Chondrocyte (in vitro differentiated cells): ENCODE data around the gene ELMO3. TPM values are rescaled to one million over a fixed set of nuclear protein-coding genes. Genes with fewer than 3 reads are reported as not detected.

ENCODE experiments used
- DNase-seq: peaks from one replicate; pipeline ENCODE4 v3.0.0; 2021; ENCODE audit warnings: mixed read lengths, low spot score
- H3K27ac Mint-ChIP-seq: one replicate; pipeline ENCODE4 v1.8.0; 2021; ENCODE audit warnings: mild to moderate bottlenecking, moderate library complexity, mixed read lengths; ENCODE audit not compliant: unreplicated experiment
- H3K27me3 Mint-ChIP-seq: 2 replicates; pipeline ENCODE4 v1.8.0; 2021; ENCODE audit warnings: low read depth, mixed read lengths
- H3K36me3 Mint-ChIP-seq: 2 replicates; pipeline ENCODE4 v1.8.0; 2021; ENCODE audit warnings: low read depth, mixed read lengths
- H3K4me1 Mint-ChIP-seq: 2 replicates; pipeline ENCODE4 v1.8.0; 2021; ENCODE audit warnings: low read depth, mild to moderate bottlenecking, mixed read lengths
- H3K4me3 Mint-ChIP-seq: one replicate; pipeline ENCODE4 v1.8.0; 2021; ENCODE audit warnings: mild to moderate bottlenecking, moderate library complexity, mixed read lengths; ENCODE audit not compliant: unreplicated experiment
- H3K9me3 Mint-ChIP-seq: 2 replicates; pipeline ENCODE4 v1.8.0; 2021; ENCODE audit warnings: low read depth, mixed read lengths
- total RNA-seq: library from RNA; stranded (reverse); gene quantifications from 3 replicates; pipeline ENCODE4 v1.2.1, GENCODE V29; 2021
- TF ChIP-seq, protein P1 (sequence below): fragments of 200-600 bp; sonication (generic); IDR thresholded peaks from 2 replicates; pipeline ENCODE4 v1.5.0; 2021; ENCODE audit warnings: antibody characterized with exemption, mild to moderate bottlenecking, moderate library complexity

ELMO3 gene
- total RNA-seq, 1 donor from 2014 or later: 1.1 TPM

DNA sequence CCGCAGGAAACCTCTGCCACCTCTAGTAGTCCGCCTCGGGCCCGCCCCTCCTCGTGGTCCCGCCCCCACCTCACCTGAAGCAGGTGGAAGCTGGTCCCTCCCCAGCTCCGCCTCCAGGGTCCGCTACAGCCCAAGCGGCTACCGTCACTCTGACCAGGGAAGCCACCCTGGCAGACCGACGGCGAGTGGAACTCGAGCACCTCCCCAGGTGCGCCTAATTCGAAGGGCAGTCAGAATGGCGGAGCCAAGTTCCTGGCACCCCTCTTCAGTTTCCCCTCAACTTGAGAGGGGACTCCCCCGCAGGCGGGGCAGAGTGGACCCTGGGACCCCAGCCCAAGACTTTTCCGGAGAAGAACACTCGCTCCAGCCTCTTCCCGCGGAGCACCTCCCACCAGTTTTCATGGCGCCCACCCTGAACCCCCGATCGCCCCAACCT is 47.8 kb downstream of the ELMO3 start:
- Mint-ChIP-seq H3K4me3 (peak overlapping the region; percentile 84), H3K27me3 (no peaks in the 10 kb centered on the region), H3K36me3 (no peaks in the 10 kb centered on the region), H3K27ac (peak overlapping the region; percentile 98), H3K9me3 (no peaks in the 10 kb centered on the region), H3K4me1 (peaks cover 53% of the 10 kb centered on the region)
- DNase-seq: peak; percentile 88
- TF ChIP-seq, protein P1, sequence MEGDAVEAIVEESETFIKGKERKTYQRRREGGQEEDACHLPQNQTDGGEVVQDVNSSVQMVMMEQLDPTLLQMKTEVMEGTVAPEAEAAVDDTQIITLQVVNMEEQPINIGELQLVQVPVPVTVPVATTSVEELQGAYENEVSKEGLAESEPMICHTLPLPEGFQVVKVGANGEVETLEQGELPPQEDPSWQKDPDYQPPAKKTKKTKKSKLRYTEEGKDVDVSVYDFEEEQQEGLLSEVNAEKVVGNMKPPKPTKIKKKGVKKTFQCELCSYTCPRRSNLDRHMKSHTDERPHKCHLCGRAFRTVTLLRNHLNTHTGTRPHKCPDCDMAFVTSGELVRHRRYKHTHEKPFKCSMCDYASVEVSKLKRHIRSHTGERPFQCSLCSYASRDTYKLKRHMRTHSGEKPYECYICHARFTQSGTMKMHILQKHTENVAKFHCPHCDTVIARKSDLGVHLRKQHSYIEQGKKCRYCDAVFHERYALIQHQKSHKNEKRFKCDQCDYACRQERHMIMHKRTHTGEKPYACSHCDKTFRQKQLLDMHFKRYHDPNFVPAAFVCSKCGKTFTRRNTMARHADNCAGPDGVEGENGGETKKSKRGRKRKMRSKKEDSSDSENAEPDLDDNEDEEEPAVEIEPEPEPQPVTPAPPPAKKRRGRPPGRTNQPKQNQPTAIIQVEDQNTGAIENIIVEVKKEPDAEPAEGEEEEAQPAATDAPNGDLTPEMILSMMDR: no peak

DNA sequence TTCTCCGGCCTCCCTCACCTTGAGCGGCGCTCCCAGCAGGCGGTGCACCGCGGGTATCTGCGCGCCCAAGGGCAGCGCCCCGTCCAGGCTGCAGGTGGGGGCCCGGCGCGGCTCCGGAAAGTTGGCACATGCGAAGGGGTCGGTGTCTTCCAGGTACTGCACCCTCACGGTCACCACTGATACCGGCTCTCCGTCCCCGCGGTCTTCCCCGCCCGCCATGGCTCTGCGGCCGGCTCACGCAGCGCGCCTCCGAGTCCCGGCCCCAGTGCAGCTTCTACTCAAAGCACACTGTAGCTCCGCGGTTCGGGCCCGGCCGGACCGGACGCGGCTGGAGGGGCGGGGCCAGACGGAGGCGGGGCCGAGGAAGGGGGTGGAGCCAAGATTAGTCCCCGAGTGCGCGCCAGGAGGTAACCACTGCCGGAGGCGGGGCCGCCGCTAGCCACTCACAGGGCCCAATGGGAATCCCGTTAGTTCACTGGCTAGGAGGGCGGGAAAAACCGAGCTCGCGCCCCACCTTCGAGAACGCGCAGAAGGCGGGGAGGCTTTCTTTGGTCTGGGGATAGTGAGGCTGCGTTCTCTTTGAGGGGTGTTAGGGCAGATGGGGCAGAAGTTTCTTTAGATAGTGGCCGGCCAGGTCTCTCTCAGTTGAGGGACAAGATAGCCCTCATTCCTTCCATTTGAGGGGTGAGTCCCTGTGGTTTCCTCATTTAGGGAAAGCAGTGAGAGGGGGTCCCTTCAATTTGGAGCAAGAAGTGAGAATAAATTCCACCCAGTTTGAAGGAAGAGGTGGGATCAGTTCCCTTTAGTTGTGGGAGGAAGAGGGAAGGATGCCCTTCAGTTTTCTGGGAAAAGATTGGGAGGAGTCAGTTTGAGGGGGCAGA is 48.5 kb downstream of the ELMO3 start, which contains the start of gene FHOD1:
Gene FHOD1, minus strand, starts transcription at position 290 of the 881 bp plus-strand sequence. Its CDS starts 71 bp downstream, at position 219.
- H3K9me3 Mint-ChIP-seq: no peaks in the 10 kb centered on the region
- no peaks in the 10 kb centered on the region for H3K27me3 Mint-ChIP-seq
- H3K27ac Mint-ChIP-seq: peak within 1 kb of the TSS; percentile 98
- DNase-seq: peak; percentile 98
- H3K36me3 Mint-ChIP-seq: no peaks in the 10 kb centered on the region
- H3K4me3 Mint-ChIP-seq: peak within 1 kb of the TSS; percentile 84
- H3K4me1 Mint-ChIP-seq: peaks cover 47% of the 10 kb centered on the region
- TF ChIP-seq, protein P1: no peak

DNA sequence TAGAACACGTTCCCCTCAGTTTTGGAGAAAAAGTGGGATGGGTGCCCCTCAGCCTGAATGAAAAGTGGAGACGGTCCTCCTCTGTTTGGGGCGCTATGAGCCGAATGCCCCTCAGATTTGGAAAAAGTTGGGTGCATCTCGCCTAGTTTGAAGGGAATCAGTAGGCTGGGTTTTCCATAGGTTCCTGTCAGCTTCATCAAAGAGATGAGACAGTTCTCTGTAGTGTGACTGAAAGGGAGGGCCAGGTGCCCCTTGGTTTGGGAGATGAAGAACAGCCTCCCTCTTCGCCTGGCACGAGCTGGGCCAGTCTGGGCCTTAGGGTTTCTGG is 49.1 kb downstream of the ELMO3 start:
- TF ChIP-seq, protein P1: no peak
- H3K27me3 Mint-ChIP-seq: no peaks in the 10 kb centered on the region
- DNase-seq: no peak
- peak overlapping the region; percentile 84 for H3K4me3 Mint-ChIP-seq
- peaks cover 44% of the 10 kb centered on the region for H3K4me1 Mint-ChIP-seq
- no peaks in the 10 kb centered on the region for H3K36me3 Mint-ChIP-seq
- H3K27ac Mint-ChIP-seq: peak overlapping the region; percentile 91
- no peaks in the 10 kb centered on the region for H3K9me3 Mint-ChIP-seq

DNA sequence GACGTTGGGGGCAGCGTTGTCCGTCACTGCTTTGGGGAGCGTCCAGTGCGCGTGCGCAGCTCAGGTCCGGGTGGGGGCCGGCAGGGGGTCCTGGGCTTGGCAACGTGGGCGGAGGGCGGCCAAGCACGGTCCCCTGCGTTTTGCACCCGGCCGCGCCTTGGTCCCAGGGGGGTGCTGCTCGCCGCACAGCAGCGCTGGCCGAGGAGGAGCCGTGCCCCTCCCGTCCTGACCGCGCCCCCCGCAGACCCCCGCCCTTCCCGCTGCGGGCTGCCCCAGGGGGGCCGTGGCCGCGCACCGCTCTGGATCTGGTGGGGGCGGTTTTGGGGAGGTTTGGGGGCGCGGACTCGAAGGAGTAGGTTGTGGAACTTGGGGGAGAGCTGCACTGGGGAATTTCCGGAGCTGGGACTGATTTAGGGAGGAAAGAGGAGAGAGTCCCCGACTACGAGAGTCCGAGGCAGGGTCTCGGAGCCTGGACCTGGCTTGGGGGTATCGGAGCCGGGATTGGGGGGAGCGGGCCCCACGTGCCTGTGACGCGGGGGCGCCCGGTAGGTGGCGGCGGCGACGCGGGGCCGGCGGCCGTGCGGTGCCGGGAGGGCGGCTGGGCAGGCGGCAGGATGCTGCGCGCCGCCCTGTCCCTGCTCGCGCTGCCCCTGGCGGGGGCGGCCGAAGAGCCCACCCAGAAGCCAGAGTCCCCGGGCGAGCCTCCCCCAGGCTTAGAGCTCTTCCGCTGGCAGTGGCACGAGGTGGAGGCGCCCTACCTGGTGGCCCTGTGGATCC is 49.7 kb downstream of the ELMO3 start, which contains the start of gene SLC9A5:
Gene SLC9A5, plus strand, starts transcription at position 579 of the 777 bp plus-strand sequence. Its CDS starts 36 bp downstream, at position 615.
- H3K4me1 Mint-ChIP-seq: peaks cover 43% of the 10 kb centered on the region
- peak; percentile 80 for DNase-seq
- TF ChIP-seq, protein P1: peak; percentile 63
- no peaks in the 10 kb centered on the region for H3K27me3 Mint-ChIP-seq
- peak within 1 kb of the TSS; percentile 91 for H3K27ac Mint-ChIP-seq
- H3K36me3 Mint-ChIP-seq: no peaks in the 10 kb centered on the region
- no peaks in the 10 kb centered on the region for H3K9me3 Mint-ChIP-seq
- peak within 1 kb of the TSS; percentile 84 for H3K4me3 Mint-ChIP-seq
